Rectal smooth muscle tissue (tissue), 1 donor: ENCODE results near the gene SH3BP5.

Experiments
- H3K27ac ChIP-seq: one replicate; pipeline ENCODE4 v1.7.0; 2013; ENCODE audit warnings: low read depth, low read length, inconsistent platforms
- H3K27me3 ChIP-seq: one replicate; pipeline ENCODE4 v1.7.0; 2013; ENCODE audit warnings: low read length; ENCODE audit not compliant: control insufficient read depth, insufficient read depth
- H3K36me3 ChIP-seq: one replicate; pipeline ENCODE4 v1.7.0; 2013; ENCODE audit warnings: low read length; ENCODE audit not compliant: control insufficient read depth, insufficient read depth
- H3K4me1 ChIP-seq: one replicate; pipeline ENCODE4 v1.7.0; 2013; ENCODE audit warnings: low read length; ENCODE audit not compliant: control insufficient read depth, insufficient read depth
- H3K4me3 ChIP-seq: one replicate; pipeline ENCODE4 v1.7.0; 2013; ENCODE audit warnings: low read length
- H3K9ac ChIP-seq: one replicate; pipeline ENCODE4 v1.7.0; 2013; ENCODE audit warnings: low read length

Gene SH3BP5

DNA sequence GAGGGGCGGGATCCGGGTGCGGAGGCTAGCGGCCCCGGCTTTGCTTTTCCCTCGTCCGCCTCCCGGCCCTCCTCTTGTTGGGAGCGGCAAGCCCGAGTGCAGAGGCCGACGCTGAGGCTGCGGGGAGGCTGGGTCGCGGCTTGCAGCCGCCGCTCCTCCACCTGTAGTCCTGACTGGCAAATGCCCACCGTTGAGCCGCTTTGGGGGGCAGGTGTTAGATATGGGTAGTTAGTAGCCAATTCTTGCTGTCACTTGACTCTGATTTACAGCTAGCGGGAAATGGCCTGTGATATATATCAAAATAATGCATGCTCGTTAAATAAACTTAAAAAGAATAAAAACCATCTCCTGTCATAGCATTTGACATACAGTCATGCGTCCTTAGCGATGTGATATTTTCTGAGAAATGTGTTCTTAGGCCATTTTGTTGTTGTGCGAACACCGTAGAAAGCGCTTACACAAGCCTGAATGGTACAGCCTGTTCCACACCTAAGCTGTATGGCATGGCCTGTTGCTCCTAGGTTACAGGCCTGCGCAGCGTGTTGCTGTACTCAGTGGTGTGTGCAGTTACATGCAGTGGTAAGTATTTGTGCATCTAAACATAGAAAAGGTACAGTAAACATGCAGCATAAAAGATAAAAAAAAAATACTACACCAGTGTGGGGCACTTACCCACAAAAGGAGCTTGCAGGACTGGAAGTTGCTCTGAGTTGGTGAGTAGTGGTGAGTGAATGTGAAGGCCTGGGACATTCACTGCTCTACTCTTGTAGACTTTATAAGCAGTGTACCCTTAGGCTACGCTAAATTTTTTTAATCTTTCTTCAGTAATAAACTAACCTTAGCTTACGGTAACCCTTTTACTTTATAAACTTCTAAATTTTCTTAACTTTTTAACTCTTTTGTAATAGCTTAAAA is 125.5 kb downstream of the SH3BP5 start:
- H3K9ac ChIP-seq, result peak overlapping the region; percentile 88
- H3K27me3 ChIP-seq, result no peaks in the 10 kb centered on the region
- H3K4me1 ChIP-seq, result peaks cover 14% of the 10 kb centered on the region
- peak overlapping the region; percentile 98 for H3K27ac ChIP-seq
- H3K4me3 ChIP-seq, result peak overlapping the region; percentile 97
- H3K36me3 ChIP-seq, result no peaks in the 10 kb centered on the region

DNA sequence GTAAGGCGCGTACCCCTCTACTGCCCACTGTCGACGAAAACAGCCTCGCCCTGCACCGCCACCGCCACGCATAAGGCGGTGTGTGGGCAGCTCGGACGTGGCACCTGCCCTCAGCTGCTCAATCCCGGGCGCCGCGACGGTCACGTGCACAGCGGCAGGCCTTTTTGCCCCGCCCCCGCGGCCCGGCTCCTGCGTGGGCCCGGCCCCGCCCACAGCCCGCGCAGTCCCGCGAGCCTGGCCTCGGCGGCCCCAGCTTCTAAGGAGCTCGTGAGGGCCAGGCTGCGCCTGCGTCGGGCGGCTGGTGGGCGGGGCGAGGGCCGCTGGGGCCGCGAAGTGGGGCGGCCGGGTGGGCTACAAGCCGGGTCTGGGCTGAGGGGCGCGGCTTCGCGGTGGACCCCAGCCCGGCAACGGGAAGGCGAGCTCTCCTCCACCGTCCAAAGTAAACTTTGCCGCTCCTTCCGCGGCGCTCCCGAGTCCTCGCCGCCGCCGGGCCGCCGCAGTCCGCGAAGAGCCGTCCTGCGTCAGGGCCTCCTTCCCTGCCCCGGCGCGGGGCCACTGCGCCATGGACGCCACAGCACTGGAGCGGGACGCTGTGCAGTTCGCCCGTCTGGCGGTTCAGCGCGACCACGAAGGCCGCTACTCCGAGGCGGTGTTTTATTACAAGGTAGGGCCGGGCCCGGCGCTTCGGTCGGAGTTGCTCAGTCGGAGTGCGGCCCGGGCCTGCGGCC is 126.3 kb downstream of the SH3BP5 start, which contains the start of gene CAPN7:
Gene CAPN7, plus strand, starts transcription at position 313 of the 728 bp plus-strand sequence. Its CDS starts 250 bp downstream, at position 563.
- no peaks in the 10 kb centered on the region for H3K27me3 ChIP-seq
- peak within 1 kb of the TSS; percentile 98 for H3K27ac ChIP-seq
- peak within 1 kb of the TSS; percentile 88 for H3K9ac ChIP-seq
- H3K4me1 ChIP-seq, result peaks cover 14% of the 10 kb centered on the region
- peak within 1 kb of the TSS; percentile 97 for H3K4me3 ChIP-seq
- no peaks in the 10 kb centered on the region for H3K36me3 ChIP-seq

DNA sequence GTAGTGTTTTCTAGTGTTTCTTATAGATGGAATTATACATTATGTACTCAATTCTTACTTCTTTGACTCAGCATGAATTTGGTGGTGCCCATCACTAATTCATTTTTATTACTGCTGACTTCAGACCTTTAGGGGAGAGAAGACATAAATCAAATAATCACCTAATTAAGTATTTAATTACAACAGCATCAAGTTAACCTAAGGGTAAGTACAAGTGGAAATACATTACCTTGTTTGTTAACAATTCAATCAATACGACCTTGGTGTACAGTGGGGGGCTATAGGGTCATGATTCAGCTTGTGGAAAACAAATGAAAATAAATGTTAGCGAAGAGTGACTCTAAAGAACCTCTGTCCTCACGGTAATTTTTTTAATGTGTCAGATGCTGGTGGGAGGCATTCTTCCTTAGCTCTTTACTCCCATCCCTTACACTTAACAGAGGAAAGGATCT is 126.9 kb downstream of the SH3BP5 start:
- no peaks in the 10 kb centered on the region for H3K27me3 ChIP-seq
- H3K4me3 ChIP-seq, result peak overlapping the region; percentile 70
- H3K9ac ChIP-seq, result peak overlapping the region; percentile 83
- peaks cover 14% of the 10 kb centered on the region for H3K4me1 ChIP-seq
- no peaks in the 10 kb centered on the region for H3K36me3 ChIP-seq
- peak overlapping the region; percentile 98 for H3K27ac ChIP-seq
